ENCODE data around the gene CLC. TPM values are rescaled to one million over a fixed set of nuclear protein-coding genes. Genes with fewer than 3 reads are reported as not detected.

The CLC gene
- total RNA-seq, 5 donors from 2014 or later (not counting 1 experiment from before 2014, with no cell fraction given): 0.72 to 2.8 (median 1.4) TPM; not detected in 1

Other genes with a start within 250 kb of the CLC start
- gene DLL3, start 239.1 kb downstream of the CLC start, total RNA-seq: under 1 TPM in 2 of 5 donors, not detected in 3; 0.16 to 0.20 TPM
- gene SELENOV, start 222.9 kb downstream of the CLC start, total RNA-seq: not detected
- gene EID2B, start 205.2 kb downstream of the CLC start, total RNA-seq: 1 to 10 TPM; 4.1 to 6.3 (median 5.8) TPM
- 10 to 100 TPM; 14.4 to 21.9 (median 19.8) TPM for gene EID2, start 197.9 kb downstream of the CLC start, total RNA-seq
- not detected for gene LGALS13, start 135.5 kb downstream of the CLC start, total RNA-seq
- gene LGALS16, start 82.1 kb downstream of the CLC start, total RNA-seq: not detected
- gene LGALS14, start 33.5 kb downstream of the CLC start, total RNA-seq: 1 to 10 TPM in 1 of 5 donors, under 1 TPM in 1, not detected in 3; 0.49 to 1.2 TPM
- gene LEUTX, start 40.8 kb upstream of the CLC start, total RNA-seq: not detected
- gene DYRK1B, start 96.1 kb upstream of the CLC start, total RNA-seq: 10 to 100 TPM; 18.9 to 38.4 (median 28.0) TPM
- gene FBL, start 108.3 kb upstream of the CLC start, total RNA-seq: 100 to 1,000 TPM; 291 to 348 (median 299) TPM
- 10 to 100 TPM; 12.6 to 88.0 (median 43.3) TPM for gene FCGBP, start 196.6 kb upstream of the CLC start, total RNA-seq
- gene PSMC4, start 233.1 kb upstream of the CLC start, total RNA-seq: 10 to 100 TPM; 58.5 to 80.0 (median 59.6) TPM

Measured in T-cell (primary cell).